ENCODE results near the gene SPCS1.

DNA sequence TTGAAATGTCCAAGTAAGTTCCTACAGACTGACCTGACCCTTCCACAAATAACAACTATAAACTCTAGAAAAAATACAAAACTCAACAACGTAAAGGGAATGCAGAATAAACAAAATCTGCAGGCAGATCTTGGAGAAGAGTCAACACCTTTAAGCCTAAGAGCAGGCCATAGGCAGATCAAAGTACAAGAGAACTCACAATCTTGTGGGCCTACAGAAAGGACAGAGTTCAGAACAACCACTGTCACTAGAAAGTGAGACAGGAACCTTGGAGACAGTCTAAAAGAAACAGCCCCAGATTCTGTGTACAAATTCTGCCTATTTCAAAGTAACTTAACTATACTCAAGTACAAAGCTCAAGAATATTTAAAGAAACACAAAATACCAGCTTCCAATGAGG, 33.8 kb downstream of the SPCS1 start:
- no peak for TF ChIP-seq EZH2 (IDR thresholded peaks at IDR 0.05)
- no peak for TF ChIP-seq POLR2AphosphoS5 (IDR thresholded peaks at IDR 0.05; ENCODE audit: borderline replicate concordance, low read depth, low read length)
- TF ChIP-seq FOXP2 (optimal IDR thresholded peaks at IDR 0.05; ENCODE audit: control extremely low read depth, extremely low read length, insufficient read depth), result no peak
